Panc1 (cell line): ENCODE data around the gene SZT2. TPM values are rescaled to one million over a fixed set of nuclear protein-coding genes. Genes with fewer than 3 reads are reported as not detected.

Source experiments
- ATAC-seq: fragments of 200-7000 bp; cut with Tn5 transposase; 2 replicates; pipeline ENCODE4 v1.9.1; 2020; ENCODE audit warnings: mild to moderate bottlenecking, moderate library complexity
- BruUV-seq: library from RNA; stranded (reverse); fragments of 400-500 nt; replicated peaks from 2 replicates; lab custom pipeline; 2021; lab: Mats Ljungman, UMichigan
- CTCF ChIA-PET: fragments of 300-600 bp; sonication (Branson Sonifier 250); formaldehyde crosslinking; loops from one replicate; lab custom pipeline; 2022; ENCODE audit warnings: antibody characterized with exemption; lab: Charles Lee
- POLR2A ChIA-PET: fragments of 300-600 bp; sonication (Branson Sonifier 250); formaldehyde crosslinking; loops from one replicate; lab custom pipeline; 2022; ENCODE audit warnings: antibody characterized with exemption; lab: Charles Lee
- DNase-seq: peaks from one replicate; pipeline ENCODE4 v3.0.0-alpha.2; 2010; ENCODE audit warnings: low read depth, low spot score
- H3K27ac ChIP-seq: 2 replicates; pipeline ENCODE4 v1.5.1; 2011; ENCODE audit warnings: mild to moderate bottlenecking, low read length, inconsistent platforms
- H3K27me3 ChIP-seq: fragments of 200-500 bp; sonication (Bioruptor generic); 2 replicates; pipeline ENCODE4 v1.6.0; 2014; ENCODE audit warnings: low read length, inconsistent platforms; ENCODE audit not compliant: control insufficient read depth, insufficient read depth
- H3K36me3 ChIP-seq: fragments of 200-500 bp; sonication (Bioruptor generic); 2 replicates; pipeline ENCODE4 v1.5.1; 2014; ENCODE audit warnings: inconsistent platforms, mild to moderate bottlenecking, low read length, moderate library complexity; ENCODE audit not compliant: control insufficient read depth, insufficient read depth
- H3K4me1 ChIP-seq: 2 replicates; pipeline ENCODE4 v1.5.1; 2011; ENCODE audit warnings: inconsistent platforms, mild to moderate bottlenecking, low read length, moderate library complexity; ENCODE audit not compliant: control insufficient read depth, insufficient read depth
- H3K4me3 ChIP-seq, 2 experiments: 2 replicates each; pipeline ENCODE4 v1.5.1; 2011 to 2012; ENCODE audit warnings: low read depth in 2 of 2, low read length in 2 of 2, mild to moderate bottlenecking in 2 of 2, inconsistent platforms in 1 of 2, moderate library complexity in 1 of 2
- H3K9me3 ChIP-seq: fragments of 200-500 bp; sonication (Bioruptor generic); 2 replicates; pipeline ENCODE4 v1.5.1; 2014; ENCODE audit warnings: low read depth, mild to moderate bottlenecking, inconsistent platforms, low read length, moderate library complexity; ENCODE audit not compliant: control insufficient read depth, insufficient read depth
- POLR2AphosphoS5 ChIP-seq: IDR thresholded peaks from 2 replicates; pipeline ENCODE4 v1.6.1; 2012; ENCODE audit warnings: mild to moderate bottlenecking, low read depth, low read length, moderate library complexity
- SIN3A ChIP-seq: IDR thresholded peaks from 2 replicates; pipeline ENCODE4 v1.6.1; 2012; ENCODE audit warnings: low read depth, mild to moderate bottlenecking, low read length, moderate library complexity, borderline replicate concordance; ENCODE audit not compliant: insufficient read depth
- TCF7L2 ChIP-seq: IDR thresholded peaks from 2 replicates; pipeline ENCODE4 v1.6.1; 2011; ENCODE audit warnings: mild to moderate bottlenecking, low read depth, low read length, inconsistent platforms
- in situ Hi-C: cut with HindIII; loops from 2 replicates; pipeline ENCODE4 v1.10.0; 2016; ENCODE audit warnings: low sequenced_read_pairs, low pct_unique_long_range_greater_than_20kb
- intact Hi-C: fragments of 100-400 bp; cut with micrococcal nuclease; formaldehyde crosslinking; loops from one replicate; pipeline ENCODE4 v1.10.0; 2022; ENCODE audit not compliant: unreplicated experiment
- total RNA-seq: library from RNA; stranded (reverse); gene quantifications from one replicate; pipeline ENCODE4 v1.2.1, GENCODE V29; 2021; ENCODE audit not compliant: unreplicated experiment
- TF ChIP-seq, protein P1 (sequence below), 2 experiments: IDR thresholded peaks; 2 replicates each; pipeline ENCODE4 v1.6.1; 2011 to 2012; ENCODE audit warnings: low read depth in 2 of 2, control low read depth in 1 of 2, low read length in 1 of 2, mild to moderate bottlenecking in 1 of 2, moderate library complexity in 1 of 2; ENCODE audit not compliant: insufficient read depth in 1 of 2
- TF ChIP-seq, protein P2 (sequence below): fragments of 450-650 bp; IDR thresholded peaks from 2 replicates; pipeline ENCODE4 v1.5.1; 2017; ENCODE audit warnings: mild to moderate bottlenecking

SZT2 gene
- total RNA-seq, 1 experiment from 2014 or later = 40.2 TPM

DNA sequence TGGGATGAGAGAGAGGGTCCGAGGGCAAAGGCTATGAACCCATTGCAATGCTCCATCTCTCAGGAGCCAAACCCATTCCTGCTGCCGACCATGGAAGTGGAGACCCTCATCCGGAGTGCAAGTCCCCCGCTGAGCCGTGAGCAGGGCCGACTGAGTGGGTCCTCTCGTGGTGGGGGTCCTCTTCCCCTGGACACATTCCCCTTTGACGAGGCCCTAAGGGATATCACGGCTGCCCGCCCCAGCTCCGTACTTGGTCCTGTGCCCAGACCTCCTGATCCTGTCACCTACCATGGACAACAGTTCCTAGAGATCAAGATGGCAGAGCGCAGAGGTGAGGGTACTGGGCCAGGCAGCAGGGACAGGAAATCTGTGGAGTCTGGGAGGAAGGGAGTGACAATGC, 53.1 kb downstream of the SZT2 start:
- ATAC-seq (no peak), DNase-seq (no peak)
- H3K27me3 ChIP-seq = no peaks in the 10 kb centered on the region
- H3K4me1 ChIP-seq = no peaks in the 10 kb centered on the region
- no peak for TF ChIP-seq SIN3A
- TF ChIP-seq, protein P1, sequence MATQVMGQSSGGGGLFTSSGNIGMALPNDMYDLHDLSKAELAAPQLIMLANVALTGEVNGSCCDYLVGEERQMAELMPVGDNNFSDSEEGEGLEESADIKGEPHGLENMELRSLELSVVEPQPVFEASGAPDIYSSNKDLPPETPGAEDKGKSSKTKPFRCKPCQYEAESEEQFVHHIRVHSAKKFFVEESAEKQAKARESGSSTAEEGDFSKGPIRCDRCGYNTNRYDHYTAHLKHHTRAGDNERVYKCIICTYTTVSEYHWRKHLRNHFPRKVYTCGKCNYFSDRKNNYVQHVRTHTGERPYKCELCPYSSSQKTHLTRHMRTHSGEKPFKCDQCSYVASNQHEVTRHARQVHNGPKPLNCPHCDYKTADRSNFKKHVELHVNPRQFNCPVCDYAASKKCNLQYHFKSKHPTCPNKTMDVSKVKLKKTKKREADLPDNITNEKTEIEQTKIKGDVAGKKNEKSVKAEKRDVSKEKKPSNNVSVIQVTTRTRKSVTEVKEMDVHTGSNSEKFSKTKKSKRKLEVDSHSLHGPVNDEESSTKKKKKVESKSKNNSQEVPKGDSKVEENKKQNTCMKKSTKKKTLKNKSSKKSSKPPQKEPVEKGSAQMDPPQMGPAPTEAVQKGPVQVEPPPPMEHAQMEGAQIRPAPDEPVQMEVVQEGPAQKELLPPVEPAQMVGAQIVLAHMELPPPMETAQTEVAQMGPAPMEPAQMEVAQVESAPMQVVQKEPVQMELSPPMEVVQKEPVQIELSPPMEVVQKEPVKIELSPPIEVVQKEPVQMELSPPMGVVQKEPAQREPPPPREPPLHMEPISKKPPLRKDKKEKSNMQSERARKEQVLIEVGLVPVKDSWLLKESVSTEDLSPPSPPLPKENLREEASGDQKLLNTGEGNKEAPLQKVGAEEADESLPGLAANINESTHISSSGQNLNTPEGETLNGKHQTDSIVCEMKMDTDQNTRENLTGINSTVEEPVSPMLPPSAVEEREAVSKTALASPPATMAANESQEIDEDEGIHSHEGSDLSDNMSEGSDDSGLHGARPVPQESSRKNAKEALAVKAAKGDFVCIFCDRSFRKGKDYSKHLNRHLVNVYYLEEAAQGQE (IDR thresholded peaks at IDR 0.05; ENCODE audit: insufficient read depth in 1 of 2, low read depth in 2 of 2, low read length in 1 of 2) = no peak
- TF ChIP-seq, protein P2, sequence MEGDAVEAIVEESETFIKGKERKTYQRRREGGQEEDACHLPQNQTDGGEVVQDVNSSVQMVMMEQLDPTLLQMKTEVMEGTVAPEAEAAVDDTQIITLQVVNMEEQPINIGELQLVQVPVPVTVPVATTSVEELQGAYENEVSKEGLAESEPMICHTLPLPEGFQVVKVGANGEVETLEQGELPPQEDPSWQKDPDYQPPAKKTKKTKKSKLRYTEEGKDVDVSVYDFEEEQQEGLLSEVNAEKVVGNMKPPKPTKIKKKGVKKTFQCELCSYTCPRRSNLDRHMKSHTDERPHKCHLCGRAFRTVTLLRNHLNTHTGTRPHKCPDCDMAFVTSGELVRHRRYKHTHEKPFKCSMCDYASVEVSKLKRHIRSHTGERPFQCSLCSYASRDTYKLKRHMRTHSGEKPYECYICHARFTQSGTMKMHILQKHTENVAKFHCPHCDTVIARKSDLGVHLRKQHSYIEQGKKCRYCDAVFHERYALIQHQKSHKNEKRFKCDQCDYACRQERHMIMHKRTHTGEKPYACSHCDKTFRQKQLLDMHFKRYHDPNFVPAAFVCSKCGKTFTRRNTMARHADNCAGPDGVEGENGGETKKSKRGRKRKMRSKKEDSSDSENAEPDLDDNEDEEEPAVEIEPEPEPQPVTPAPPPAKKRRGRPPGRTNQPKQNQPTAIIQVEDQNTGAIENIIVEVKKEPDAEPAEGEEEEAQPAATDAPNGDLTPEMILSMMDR = no peak
- H3K9me3 ChIP-seq = no peaks in the 10 kb centered on the region
- BruUV-seq = no TSS peak
- no peak overlapping the region for H3K27ac ChIP-seq
- no peaks in the 10 kb centered on the region; the same call in none of the 2 replicates for H3K36me3 ChIP-seq
- in situ Hi-C loops = no loop called here
- intact Hi-C loops = no loop called here
- ChIA-PET CTCF (interaction anchor here (0.6 kb wide), 1 partner anchor 81 kb away, joined by 3 read pairs; no protein-coding TSS in a partner anchor), POLR2A (no interaction called here)
- H3K4me3 ChIP-seq = no peak overlapping the region

DNA sequence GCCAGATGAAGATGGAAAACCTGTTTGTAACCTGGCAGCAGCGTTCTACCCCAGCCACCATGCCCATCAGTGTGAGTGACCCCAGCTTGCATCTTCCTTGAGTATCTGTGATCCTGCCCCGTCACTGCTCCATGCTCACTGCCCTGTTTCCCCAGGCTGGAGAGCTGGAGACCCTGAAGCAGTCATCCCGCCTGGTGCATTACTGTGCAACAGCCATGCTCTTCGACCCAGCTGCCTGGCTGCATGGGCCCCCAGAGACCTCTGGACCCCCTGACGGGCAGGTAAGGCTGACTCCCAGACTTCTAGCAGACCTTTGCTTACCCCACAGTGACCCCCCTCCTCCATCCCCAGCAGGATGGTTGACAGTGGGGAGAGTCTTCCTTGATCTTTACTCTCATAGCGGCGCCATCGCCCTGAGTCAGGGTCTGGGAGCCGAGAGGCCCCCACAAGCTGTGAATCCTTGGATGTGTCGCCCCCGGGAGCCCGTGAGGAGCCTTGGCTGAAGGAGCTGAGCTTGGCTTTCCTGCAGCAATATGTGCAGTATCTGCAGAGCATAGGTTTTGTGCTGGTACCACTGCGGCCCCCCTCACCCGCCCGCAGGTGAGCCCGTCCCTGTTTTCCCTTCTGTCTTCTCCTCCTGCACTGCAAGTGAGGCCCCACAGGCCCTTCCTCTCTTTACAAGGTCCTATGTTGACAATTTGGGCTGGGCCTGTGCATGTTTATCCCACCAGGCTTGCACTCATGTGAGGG, 53.7 kb downstream of the SZT2 start:
- Histone ChIP-seq H3K4me1 (no peaks in the 10 kb centered on the region), H3K27me3 (no peaks in the 10 kb centered on the region), H3K27ac (no peak overlapping the region), H3K36me3 (no peaks in the 10 kb centered on the region; the same call in none of the 2 replicates), H3K4me3 (no peak overlapping the region), H3K9me3 (no peaks in the 10 kb centered on the region)
- TF ChIP-seq, protein P2 = no peak
- TF ChIP-seq, protein P1 (IDR thresholded peaks at IDR 0.05; ENCODE audit: insufficient read depth in 1 of 2, low read depth in 2 of 2, low read length in 1 of 2) = no peak
- TF ChIP-seq TCF7L2 = no peak
- no peak for TF ChIP-seq SIN3A
- no peak for TF ChIP-seq POLR2AphosphoS5
- BruUV-seq = no TSS peak
- CTCF ChIA-PET = no interaction called here
- intact Hi-C loops (no loop called here), in situ Hi-C loops (no loop called here)
- POLR2A ChIA-PET = no interaction called here
- ATAC-seq = no peak
- DNase-seq = no peak
